Stimulated activated CD8-positive, alpha-beta memory T cell treated with anti-CD3 and anti-CD28 coated beads, Interleukin-7, amount 100 ng/mL, for 48 hours (primary cell): ENCODE data around the gene TMBIM1.
"Not testable (repeated sequence)": the region's sequence is repeated elsewhere in the genome, so short reads cannot be mapped to it uniquely, and the experiment has no call there.

Experiments
- DNase-seq, 2 donors: peaks; one replicate each; pipeline ENCODE4 v3.0.0-alpha.2; 2020; ENCODE audit warnings: low read depth in 1 of 2; ENCODE audit errors: extremely low read depth in 1 of 2

TMBIM1 gene

DNA sequence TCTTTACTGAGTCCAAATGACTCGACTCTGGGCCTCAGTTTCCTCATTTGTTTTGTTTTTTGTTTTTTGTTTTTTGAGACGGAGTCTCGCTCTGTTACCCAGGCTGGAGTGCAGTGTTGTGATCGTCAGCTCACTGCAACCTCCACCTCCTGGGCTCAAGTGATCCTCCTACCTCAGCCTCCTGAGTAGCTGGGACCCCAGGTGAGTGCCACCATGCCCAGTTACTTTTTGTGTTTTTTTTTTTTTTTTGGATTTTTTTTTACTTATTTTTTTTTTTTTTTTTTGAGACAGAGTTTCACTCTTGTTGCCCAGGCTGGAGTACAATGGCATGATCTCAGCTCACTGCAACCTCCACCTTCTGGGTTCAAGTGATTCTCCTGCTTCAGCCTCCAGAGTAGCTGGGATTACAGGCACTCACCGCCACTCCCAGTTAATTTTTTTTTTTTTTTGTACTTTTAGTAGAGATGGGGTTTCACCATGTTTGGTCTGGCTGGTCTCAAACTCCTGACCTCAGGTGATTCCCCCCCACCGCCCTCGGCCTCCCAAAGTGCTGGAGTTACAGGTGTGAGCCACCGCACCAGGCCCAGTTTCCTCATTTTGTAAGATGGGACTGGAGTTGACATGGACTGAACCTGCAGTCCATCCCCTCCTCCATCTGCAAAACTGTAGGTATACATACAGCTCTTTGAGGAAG lies 18.9 kb downstream of the TMBIM1 start:
- not testable (repeated sequence) for DNase-seq

DNA sequence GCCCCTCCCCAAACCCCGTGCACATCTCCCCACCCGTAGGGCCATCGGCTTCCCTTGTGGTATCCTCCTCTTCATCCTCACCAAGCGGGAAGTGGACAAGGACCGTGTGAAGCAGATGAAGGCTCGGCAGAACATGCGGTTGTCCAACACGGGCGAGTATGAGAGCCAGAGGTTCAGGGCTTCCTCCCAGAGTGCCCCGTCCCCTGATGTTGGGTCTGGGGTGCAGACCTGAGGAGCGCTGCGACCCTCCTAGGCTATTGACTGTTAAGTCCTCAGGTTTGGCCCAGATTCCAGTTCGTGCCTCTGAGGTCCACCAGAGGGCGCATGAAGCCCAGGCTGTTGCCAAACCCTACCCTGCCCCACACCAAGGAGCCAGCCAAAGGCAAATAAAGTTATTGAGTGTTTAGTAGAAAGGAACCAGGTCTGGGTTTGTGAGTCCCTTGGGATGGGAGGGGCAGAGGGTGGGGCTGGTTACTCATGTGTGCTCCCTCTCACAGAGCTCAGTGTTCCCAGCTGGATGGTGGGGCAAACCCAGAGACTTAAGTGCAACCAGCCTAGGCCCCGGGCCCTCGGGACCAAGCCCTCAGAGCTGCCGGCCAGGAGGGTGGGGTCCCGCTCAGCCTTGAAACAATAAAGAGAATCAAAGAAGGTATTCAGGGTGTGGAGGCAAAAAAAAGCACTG lies 19.6 kb downstream of the TMBIM1 start:
- DNase-seq: peak; percentile 43 to 57

DNA sequence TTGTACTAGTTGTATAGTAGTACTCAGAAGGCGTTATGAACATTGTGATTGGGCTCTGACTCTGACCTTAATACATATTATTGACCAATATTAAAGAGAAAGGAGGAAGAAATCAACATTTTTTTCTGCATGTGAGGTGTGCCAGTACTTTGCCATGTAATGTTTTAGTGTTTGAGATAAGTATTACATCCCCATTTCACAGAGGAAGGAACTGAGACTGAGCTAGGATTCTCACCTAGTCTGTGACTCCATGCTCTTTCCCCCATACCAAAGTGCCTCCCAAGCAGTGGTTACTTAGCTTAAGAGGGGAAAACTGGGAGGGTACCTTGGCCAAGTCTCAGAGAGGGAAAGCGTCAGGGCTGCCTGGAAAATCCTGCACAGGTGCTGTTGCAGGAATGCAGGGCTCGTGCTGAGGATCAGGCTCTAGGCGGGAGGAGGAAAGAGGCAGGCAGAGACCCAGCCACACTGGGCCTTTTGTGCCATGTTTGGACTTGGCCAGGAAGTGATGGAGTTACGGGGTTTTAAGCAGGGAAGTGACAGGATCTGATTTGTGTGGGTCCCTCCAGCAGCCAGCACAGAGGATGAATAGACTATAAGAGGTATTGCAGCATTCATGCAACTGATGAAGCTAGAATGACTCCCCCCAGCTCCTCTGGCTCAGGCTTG lies 20.3 kb downstream of the TMBIM1 start:
- no peak for DNase-seq

DNA sequence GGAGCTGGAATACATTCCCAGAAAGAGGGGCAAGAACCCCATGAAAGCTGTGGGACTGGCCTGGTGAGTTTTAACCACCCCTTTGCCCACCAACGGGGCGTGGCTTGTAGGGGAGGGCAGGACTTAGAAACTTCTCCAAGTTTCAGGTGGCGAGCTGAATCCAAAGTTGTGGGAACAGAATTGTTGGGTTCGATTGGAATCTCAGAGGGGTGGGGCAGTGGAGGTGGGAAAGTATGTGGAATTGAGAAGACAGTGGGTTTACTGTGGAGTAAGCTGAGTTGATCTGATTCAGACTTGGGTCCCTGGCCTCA lies 20.9 kb downstream of the TMBIM1 start:
- no peak for DNase-seq

DNA sequence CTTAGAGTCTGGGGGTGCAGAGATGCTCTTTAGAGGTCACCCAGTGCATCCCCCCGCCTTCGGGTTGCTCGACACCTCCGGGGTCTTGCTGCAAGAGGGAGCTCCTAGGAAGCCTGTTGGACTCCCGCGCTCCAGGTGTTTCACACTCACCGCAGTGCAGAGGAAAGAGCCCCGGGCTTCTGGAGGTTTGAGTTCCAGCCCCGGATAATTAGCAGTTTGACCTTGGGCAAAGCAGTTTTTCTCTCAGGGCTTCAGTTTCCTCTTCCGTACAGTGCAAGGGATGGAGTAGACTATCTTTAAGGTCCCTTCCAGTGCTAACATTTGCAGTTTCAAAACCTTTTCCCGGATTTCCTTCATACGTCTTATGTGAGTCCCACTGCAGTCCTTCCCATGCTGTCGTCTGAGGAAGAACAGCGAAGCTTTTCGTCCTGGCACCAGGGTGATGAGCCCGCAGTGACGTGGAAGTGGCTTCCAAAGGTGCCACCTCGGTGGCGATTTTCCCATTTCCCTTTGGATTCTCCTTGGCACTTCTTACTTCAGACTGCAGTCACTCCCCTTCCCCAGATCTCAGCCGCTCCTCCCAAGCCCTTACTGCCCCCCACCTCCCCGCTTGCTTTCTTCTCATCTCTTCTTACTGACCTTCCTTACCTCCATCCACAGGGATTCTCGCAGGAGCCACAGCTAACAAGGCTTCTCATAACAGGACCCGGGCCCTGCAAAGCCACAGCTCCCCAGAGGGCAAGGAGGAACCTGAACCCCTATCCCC lies 21.4 kb downstream of the TMBIM1 start:
- DNase-seq: no peak

DNA sequence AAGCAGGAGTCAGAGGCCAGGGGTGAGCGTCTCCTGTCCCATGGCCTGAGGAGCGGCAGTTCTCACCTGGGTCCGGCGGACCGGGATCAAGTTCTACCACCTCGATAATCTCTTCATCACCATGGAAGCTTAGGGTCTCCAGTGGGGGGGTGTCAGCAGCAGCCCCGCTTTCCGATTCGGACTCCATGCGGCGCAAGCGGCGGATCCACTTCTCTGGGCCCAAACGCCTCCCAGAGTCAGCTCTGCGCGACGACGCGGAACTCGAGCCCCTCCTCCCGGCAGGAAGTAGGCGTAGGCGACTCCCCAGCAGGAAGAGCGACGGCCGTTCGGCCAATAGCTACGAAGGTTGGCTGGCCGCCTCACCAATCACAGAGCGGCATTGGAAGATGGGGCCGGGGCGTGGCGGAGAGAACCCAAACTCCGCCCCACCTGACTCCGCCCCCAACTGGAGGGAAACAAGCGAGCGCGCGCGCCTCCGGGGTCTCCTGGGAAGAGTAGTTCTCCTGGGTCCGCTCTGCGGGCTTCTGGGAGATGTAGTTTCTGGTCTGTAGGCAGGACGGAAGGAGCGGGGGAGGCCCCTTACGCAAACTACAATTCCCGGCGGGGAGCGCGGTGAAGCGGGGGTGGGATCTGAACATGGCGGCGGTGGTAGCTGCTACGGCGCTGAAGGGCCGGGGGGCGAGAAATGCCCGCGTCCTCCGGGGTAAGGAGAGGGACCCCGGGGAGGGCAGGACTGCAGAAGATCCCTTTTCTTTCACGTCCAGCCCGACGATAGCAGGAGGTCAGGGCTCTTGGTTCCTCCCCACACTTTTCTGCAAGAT lies 22.2 kb downstream of the TMBIM1 start, which contains the start of the genes AAMP and PNKD:
TSS of gene AAMP (minus strand) at position 238 of the 821 bp plus-strand sequence. CDS start at position 187, 51 bp downstream.
TSS of gene PNKD (plus strand) at position 620 of the 821 bp plus-strand sequence. CDS start at position 637, 17 bp downstream.
- DNase-seq: peak; percentile 99 to 100

DNA sequence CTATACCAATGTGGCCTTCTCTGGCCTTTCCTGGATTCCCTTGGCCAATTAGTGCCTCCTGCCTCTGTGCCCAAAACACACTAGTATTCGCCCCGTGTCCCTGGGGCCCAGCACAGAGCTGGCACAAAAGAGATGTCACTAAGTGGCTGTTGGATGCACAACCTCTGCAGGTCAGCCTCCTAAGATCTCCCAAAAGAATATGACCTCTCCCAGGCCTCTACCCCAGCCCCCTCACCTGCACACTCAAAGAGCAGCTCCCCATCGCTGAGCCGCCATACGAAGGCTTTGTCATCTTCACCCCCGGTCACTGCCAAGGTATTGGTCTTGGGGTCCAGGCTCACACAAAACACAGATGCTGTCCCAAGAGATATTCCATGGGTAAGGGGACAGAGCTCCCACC lies 25.0 kb downstream of the TMBIM1 start:
- no peak for DNase-seq

DNA sequence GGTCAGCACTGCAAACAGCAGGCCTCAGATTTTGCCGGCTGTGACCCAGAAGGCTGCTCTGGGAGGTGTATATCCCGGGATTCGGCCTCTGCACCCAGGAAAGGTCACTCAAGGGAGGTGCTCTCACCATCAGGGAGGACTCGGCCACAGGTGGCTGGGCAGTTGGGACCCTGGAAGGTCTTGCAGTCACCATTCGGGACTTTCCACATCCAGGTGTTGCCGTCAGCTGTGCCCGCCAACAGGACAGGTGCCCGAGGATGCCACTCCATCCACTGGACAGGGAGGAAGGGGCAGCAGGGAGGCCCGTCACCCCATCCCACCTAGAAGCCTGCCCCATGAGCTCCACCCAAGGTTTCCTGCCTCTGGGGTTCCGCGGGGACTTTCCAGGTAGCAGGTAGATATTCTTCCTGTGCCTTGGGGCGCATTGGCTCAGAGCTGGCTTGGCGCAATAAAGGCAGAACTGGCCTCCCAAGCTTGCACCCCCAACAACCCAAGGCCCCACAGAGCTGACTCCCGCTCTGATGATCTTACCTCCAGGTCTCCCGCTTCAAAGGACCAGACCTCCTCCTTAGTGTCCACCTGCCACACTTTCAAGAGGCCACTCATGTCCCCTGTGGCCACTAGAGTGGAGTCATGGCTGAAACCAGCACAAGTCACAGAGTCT lies 25.9 kb downstream of the TMBIM1 start:
- no peak for DNase-seq

DNA sequence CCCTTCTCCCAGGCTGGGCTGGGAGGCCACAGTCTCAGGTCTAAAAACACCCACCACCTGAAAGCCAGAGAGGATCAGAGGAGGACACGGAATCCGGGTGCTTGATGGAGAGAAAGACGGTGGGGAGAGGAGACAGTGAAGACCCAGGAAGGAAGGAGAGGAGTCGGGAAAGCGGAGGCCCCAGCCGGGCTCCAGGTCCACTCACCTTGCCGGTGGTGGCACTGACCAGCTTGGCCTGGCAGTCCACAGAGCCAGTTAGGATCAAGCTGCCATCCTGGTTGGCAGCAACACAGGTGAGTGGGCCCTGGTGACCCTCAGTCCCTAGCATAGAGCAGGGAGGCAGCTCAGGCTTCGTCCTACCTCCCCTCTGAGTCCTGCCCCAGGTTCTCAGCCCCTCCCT lies 26.7 kb downstream of the TMBIM1 start:
- DNase-seq: no peak

DNA sequence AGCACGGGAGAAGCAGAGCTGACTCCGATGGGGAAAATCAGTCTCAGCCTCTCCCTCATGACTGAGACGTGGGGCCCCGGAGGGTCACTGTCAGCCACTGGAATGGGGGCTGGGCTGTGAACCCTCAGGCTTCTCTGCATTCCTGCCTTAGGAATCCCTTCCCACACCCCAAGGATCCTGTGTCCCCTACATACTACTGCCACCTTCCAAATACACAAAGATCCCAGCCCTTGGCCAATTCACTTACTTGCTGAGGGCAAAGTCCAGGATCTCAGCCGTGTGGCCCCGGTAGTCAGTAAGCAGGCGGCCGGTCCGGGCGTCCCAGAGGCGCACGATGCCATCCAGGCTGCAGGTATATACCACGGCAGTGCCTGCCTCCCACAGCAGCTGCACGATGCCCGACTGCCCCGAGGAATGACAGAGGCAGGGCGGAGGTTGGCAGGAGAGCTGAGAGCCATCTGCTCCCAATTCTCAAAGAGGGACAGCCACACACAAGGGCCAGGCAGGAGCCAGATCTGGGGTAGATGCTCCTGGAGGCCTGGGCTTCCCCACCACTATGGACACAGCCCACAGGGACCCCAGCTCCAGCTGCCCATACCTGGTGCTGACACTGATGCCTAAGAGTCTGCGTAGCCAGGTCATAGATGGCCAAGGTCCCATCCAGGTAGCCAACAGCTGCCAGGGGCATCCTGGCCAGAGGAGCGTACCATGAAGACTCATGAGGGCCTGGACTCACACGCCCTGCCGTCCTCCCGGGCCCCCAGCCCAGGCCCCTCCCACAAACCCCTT lies 27.3 kb downstream of the TMBIM1 start:
- no peak for DNase-seq

DNA sequence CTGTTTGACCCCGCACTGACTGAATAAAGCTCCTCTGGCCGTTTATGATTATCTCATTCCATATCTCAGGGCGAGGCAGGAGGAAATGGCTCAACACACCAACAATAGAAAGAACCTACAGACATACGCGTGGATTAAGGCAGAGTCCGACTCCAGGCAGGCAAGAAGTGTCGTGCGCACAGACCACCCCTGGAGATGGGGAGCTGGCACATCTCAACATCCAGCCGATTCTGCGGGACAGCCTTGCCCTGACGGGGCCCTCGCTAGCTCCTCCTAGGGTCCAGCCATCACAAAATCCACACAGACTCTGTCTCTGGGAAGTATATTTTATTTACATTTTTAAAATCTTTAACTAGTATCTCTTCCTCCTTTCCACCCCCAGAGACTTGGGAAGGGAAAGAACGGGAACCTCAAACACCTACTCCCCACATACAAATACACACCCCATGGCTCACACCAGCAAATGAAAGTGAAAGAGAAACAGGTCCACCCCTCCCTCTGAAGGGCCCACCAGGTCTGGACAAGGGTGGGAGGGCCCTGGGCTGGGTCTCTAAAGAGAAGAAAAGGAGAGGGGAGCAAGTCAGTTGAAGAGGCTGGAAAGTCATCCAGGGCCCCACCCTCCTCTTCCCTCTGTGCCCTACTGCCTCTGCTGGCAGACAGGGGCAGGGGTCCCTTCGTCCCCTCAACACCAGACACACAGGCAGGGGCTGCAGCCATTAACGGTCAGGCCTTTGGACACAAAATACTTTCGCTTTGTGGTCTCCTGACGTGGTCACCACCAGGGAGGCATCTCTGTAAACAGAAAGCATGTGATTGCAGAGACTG lies 28.3 kb downstream of the TMBIM1 start:
- DNase-seq: no peak

DNA sequence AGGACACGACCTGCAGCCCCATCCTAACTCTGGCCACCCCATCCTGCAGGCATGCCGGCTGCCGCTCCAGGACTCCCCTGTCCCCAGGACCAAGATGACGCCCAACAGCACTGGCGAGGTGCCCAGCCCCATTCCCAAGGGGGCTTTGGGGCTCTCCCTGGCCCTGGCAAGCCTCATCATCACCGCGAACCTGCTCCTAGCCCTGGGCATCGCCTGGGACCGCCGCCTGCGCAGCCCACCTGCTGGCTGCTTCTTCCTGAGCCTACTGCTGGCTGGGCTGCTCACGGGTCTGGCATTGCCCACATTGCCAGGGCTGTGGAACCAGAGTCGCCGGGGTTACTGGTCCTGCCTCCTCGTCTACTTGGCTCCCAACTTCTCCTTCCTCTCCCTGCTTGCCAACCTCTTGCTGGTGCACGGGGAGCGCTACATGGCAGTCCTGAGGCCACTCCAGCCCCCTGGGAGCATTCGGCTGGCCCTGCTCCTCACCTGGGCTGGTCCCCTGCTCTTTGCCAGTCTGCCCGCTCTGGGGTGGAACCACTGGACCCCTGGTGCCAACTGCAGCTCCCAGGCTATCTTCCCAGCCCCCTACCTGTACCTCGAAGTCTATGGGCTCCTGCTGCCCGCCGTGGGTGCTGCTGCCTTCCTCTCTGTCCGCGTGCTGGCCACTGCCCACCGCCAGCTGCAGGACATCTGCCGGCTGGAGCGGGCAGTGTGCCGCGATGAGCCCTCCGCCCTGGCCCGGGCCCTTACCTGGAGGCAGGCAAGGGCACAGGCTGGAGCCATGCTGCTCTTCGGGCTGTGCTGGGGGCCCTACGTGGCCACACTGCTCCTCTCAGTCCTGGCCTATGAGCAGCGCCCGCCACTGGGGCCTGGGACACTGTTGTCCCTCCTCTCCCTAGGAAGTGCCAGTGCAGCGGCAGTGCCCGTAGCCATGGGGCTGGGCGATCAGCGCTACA lies 29.4 kb downstream of the TMBIM1 start:
- DNase-seq: no peak

DNA sequence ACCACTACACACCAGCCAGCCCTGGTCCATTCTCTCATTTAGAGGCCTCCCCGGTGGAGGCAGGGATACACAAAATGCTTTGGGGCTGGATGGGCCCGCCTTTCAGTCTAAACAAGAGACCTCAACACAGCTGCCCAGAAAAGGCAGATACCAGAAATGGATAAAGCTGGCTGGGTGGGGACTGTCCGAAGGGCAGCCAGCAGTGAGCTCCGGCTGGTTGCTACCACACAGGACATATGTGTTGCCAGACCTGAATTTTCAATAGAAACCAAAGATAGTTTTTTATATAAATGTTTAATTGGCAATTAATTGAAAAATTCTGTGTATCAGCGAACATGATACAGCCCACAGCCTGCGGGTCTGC lies 30.1 kb downstream of the TMBIM1 start:
- DNase-seq: no peak

DNA sequence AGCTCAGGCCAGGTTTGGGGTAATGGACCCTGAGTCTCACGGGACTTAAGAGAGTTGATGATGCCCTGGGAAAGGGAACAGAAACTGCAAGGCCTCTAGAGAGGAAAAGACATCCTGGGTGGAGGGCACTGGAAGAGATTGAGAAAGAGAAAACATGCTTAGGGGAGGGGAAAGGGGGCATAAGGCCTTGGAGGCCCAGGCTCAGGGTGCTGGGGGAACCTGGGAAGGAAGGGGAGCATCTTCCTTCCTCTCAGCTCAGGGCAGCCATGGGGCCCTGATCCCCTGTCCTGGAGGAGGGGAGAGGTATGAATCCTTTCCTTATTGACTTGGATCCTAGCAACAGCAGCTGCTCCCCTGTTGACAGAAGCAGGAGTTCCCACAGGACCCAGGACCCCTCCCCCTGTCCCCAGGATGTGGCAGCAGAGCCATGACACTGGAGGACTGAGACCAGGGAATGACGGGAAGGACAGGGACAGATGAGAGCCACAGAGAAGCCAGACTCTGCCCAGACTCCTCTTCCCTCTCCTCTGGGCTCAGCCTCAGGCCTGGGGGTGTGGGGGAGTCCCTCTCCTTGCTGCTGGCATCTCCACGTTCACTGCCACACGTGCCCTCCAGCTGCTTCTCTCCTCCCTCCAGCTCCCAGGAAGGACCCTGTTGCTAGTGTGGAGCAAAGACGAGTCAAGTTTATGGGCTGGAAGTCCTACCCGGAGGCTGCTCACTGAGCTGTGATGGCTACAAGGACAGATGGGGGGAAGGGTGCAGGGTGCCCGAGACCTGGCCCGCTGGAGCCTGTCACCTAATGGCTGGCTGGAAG lies 30.7 kb downstream of the TMBIM1 start:
- no peak for DNase-seq

DNA sequence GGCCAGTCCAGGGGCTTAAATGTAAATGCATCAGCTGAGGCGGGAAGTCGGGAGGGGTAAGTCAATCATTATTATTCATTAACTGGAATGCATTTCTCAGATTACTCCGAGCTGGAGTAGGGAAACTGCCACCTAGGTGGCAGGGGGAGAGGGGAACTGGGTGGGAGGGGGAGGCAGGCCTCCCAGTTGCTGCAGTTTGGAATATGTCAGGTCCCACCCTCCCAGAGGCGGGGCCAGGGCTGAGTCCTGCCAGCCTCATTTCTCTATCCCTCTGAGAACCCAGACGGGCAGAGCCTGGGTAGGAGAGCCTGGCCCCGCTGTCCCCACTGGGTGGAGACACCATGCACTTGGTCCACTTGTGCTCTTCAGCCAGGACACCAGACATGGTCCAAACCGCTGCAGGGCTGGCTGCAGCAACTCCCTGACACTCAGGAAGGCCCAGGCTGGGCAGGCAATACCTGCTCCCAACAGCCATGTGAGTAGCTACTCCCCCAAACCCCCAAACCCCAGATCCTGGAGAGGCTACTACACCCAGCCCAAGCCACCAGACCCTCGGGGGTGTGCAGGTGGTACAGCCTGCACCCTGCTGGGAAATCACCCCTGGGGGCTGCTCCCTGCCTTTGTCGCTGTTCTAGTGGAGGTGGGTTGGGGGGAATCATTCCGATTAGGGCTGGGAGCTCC lies 31.4 kb downstream of the TMBIM1 start, which contains the start of gene GPBAR1:
TSS of gene GPBAR1 (plus strand) at position 274 of the 681 bp plus-strand sequence. CDS start 1,710 bp downstream, outside the sequence.
- DNase-seq: no peak

DNA sequence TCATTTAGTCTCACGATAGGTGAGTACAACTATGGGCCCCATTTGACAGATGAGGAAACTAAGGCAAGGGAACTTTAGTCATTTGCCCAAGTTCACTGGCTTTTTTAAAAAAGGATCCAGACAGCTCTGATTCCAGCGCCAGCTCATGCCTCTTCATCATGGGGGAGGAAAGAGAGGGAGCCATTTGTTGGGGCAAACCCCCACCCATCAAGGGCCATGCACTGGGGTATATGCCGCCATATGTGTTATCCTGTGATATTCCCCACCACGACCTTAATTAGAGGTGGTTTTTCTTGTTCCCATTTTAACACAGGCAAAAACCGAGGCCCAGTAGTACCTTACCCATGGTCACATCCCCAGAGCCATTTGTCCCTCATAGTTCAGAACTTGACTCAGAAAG lies 32.1 kb downstream of the TMBIM1 start:
- no peak for DNase-seq
